Measurements from ENCODE around the gene CLRN3. TPM values are rescaled to one million over a fixed set of nuclear protein-coding genes. Genes with fewer than 3 reads are reported as not detected.

CLRN3 gene
- total and polyA plus RNA-seq, 9 of the 15 experiments (the other 6 are each of a cell fraction or from before 2014, with no cell fraction given): not detected

DNA sequence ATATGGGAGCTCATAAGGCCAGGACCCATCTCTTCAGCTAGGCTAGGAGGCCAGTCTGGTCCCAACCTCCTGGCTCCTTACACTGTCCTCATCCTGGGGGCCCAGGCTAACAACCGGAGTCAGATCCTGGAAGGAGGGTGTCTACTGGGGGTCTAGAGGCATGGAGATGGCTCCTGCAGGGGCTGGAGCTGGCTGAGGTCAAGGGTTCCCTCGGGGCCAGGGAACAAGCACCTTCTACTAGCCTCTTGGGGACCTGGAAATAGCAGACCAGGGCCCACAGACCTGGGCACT, 37.2 kb downstream of the CLRN3 start:
- TF ChIP-seq GABPB1 (CRISPR knock-in tag; IDR thresholded peaks at IDR 0.05): no peak
- no peak for TF ChIP-seq RBM17 (IDR thresholded peaks at IDR 0.05; ENCODE audit: borderline replicate concordance, low read depth, low read length)
- no peak for TF ChIP-seq ZKSCAN1 (IDR thresholded peaks at IDR 0.05; ENCODE audit: low read depth, low read length)
- no peak for TF ChIP-seq PHF21A (IDR thresholded peaks at IDR 0.05; ENCODE audit: borderline replicate concordance, low read depth)
- TF ChIP-seq, protein P1, sequence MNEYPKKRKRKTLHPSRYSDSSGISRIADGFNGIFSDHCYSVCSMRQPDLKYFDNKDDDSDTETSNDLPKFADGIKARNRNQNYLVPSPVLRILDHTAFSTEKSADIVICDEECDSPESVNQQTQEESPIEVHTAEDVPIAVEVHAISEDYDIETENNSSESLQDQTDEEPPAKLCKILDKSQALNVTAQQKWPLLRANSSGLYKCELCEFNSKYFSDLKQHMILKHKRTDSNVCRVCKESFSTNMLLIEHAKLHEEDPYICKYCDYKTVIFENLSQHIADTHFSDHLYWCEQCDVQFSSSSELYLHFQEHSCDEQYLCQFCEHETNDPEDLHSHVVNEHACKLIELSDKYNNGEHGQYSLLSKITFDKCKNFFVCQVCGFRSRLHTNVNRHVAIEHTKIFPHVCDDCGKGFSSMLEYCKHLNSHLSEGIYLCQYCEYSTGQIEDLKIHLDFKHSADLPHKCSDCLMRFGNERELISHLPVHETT (CRISPR knock-in tag; conservative IDR thresholded peaks at IDR 0.05 in 1 of 2, IDR thresholded peaks at IDR 0.05 in 1 of 2): no peak
- no peak for TF ChIP-seq JUNB (CRISPR knock-in tag; conservative IDR thresholded peaks at IDR 0.05)
- TF ChIP-seq SP2 (IDR thresholded peaks at IDR 0.05; ENCODE audit: extremely low read depth, low read depth, low read length, poor library complexity, severe bottlenecking): no peak
- TF ChIP-seq ZNF224 (CRISPR knock-in tag; IDR thresholded peaks at IDR 0.05): no peak
- no peak for TF ChIP-seq ZNF778 (CRISPR knock-in tag; IDR thresholded peaks at IDR 0.05)
- no peaks in the 10 kb centered on the region for H3K9me1 ChIP-seq (ENCODE audit: control insufficient read depth, insufficient read depth, low read length)
- H3K4me2 ChIP-seq (ENCODE audit: insufficient read depth, low read length): no peak overlapping the region
- in situ Hi-C loops (cut with MboI) (no loop called here), intact Hi-C loops (cut with micrococcal nuclease) (loop anchor here (2.0 kb wide), 1 partner anchor 1873 kb away; no protein-coding TSS in a partner anchor)
- H3K27ac ChIP-seq (ENCODE audit: extremely low read depth, low read depth, low read length): no peak overlapping the region
- H2AFZ ChIP-seq (ENCODE audit: low read depth, low read length): no peak overlapping the region
- no peaks in the 10 kb centered on the region for H3K79me2 ChIP-seq (ENCODE audit: control insufficient read depth, insufficient read depth, low read length)
- H3K4me1 ChIP-seq (replicated peaks in 1 of 2; ENCODE audit: control insufficient read depth in 2 of 2, insufficient read depth in 2 of 2, low read length in 2 of 2): no peaks in the 10 kb centered on the region
- no peaks in the 10 kb centered on the region for H3K27me3 ChIP-seq (ENCODE audit: control insufficient read depth in 2 of 2, insufficient read depth in 2 of 2, low read length in 2 of 2)
- H3K4me3 ChIP-seq: no peak overlapping the region
- BruUV-seq (replicated peaks): no TSS peak
- H3K36me3 ChIP-seq (ENCODE audit: control insufficient read depth, insufficient read depth, low read length): no peaks in the 10 kb centered on the region
- ChIA-PET CTCF (ENCODE audit: low intra/inter-chr PET ratio) (no interaction called here), POLR2A (no interaction called here)
- no peaks in the 10 kb centered on the region for H3K9me3 ChIP-seq (replicated peaks; ENCODE audit: control insufficient read depth, insufficient read depth, low read depth, low read length)
- H4K20me1 ChIP-seq (replicated peaks; ENCODE audit: control insufficient read depth, insufficient read depth, low read length): no peaks in the 10 kb centered on the region
- DNase-seq (ENCODE audit: extremely low read depth in 1 of 4, low spot score in 3 of 4): no peak
- no peak overlapping the region for H3K9ac ChIP-seq (ENCODE audit: insufficient read depth in 1 of 2, low read depth in 2 of 2, low read length in 2 of 2)
- 0% methylated on average over 1 of the region's 2 CpGs for whole genome bisulfite sequencing (ENCODE audit: insufficient coverage, low coverage, missing lambda C conversion rate)
- ATAC-seq: no peak
- FAIRE-seq: no peak
